Choroid plexus epithelial cell (primary cell): ENCODE data around the gene XKR7.

Source experiments
- DNase-seq: peaks from one replicate; pipeline ENCODE4 v3.0.0-alpha.2; 2010; ENCODE audit warnings: low read depth
- H3K4me3 ChIP-seq: 2 replicates; pipeline ENCODE4 v1.5.1; 2011; ENCODE audit warnings: low read depth, mild to moderate bottlenecking, control low read depth, low read length, moderate library complexity
- TF ChIP-seq, protein P1 (sequence below): conservative IDR thresholded peaks from 2 replicates; pipeline ENCODE4 v1.5.1; 2011; ENCODE audit warnings: low read depth, mild to moderate bottlenecking, control low read depth, inconsistent platforms, low read length, moderate library complexity

The XKR7 gene

DNA sequence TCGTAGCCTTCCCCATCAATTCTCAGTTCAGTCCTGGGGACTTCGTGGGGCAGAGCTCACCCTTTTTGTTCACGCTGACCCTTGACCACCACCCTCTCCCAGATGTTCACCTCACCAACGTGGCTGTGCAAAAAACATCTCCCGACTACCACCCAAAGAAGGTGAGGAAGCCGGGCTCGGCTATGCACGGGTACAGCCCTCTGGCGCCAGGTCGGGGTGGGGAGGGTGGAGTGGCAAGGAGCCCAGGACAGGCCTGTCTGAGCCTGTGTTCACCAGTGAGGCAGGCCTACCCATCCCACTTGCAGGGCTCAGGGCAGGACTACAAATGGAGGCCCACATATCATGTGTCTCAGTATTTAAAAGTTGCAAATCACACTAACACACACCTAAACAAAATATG is 34.3 kb upstream of the XKR7 start:
- no peak for DNase-seq
- TF ChIP-seq, protein P1, sequence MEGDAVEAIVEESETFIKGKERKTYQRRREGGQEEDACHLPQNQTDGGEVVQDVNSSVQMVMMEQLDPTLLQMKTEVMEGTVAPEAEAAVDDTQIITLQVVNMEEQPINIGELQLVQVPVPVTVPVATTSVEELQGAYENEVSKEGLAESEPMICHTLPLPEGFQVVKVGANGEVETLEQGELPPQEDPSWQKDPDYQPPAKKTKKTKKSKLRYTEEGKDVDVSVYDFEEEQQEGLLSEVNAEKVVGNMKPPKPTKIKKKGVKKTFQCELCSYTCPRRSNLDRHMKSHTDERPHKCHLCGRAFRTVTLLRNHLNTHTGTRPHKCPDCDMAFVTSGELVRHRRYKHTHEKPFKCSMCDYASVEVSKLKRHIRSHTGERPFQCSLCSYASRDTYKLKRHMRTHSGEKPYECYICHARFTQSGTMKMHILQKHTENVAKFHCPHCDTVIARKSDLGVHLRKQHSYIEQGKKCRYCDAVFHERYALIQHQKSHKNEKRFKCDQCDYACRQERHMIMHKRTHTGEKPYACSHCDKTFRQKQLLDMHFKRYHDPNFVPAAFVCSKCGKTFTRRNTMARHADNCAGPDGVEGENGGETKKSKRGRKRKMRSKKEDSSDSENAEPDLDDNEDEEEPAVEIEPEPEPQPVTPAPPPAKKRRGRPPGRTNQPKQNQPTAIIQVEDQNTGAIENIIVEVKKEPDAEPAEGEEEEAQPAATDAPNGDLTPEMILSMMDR, result no peak

DNA sequence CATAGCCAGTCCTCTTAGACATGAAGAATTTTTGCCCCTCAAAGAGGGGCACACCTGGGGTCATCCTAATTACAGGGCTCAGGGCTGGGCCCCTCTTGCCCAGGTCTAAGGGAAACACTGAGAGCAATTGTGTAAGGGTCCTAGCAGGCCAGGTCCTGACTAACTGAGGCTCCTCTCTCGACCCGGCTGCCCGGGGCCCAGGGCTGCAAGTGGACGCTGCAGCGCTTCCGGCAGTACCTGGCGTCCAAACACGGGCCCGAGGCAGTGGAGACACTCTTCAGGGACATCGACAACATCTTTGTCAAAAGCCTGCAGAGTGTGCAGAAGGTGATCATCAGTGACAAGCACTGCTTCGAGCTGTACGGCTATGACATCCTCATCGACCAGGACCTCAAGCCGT is 33.5 kb upstream of the XKR7 start:
- H3K4me3 ChIP-seq, result no peak overlapping the region
- TF ChIP-seq, protein P1, result no peak
- DNase-seq, result no peak

More for the DNA sequence above, 34.3 kb upstream of the XKR7 start:
- no peak overlapping the region for H3K4me3 ChIP-seq

DNA sequence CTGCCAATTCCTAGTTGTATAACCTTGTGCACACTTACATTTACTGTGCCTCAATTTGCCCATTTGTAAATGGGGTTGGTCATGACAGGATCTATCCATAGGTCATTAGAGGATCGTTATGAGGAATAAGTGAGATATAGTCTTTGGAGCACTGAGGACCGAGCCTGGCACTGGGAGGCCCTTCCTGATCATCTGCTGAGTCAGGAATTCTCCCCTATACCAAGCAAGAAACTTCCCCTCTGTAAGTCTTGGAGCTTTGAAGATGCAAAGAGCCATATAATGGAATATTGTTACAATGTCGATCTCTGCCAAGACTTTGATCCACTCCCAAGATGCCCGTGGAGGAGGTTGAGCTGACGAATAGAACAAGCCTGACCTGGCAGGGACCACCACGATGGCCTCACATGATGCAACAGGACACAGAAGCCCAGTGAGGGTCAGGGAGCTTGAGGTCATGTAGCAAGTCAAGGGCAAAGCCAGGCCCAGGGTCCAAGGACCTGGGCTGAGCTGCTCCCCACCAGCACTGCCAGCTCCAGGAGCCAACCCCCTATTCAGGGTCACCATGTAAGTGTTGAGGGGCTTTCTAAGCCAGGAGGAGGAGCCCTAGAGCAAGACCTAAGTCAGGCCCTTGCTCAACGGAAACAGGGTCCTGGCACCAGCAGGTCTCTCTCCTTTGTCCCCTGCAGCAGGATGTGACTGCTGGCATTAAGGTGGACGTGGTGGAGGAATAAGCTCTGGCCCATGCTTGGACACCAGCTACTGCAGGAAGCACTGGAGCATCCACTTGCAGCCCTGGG is 32.8 kb upstream of the XKR7 start:
- no peak overlapping the region for H3K4me3 ChIP-seq
- TF ChIP-seq, protein P1, result peak; percentile 20
- no peak for DNase-seq

DNA sequence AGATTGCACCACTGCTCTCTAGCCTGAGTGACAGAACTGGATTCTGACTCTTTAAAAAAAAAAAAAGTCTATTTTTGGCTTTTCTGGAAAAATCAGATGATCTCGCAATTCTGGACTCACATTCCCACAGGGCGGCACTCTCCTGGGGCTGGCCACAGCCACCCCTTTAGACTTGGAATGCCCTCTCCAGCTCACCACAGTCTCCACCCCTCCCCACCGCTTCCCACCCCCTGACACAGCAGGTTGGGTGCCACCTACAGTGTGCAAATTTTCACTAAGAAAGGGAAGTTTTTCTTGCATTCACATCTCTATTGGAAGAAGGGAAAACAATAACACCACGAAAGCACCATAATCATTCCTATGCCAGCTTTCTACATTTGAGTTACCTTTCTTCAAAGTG is 31.5 kb upstream of the XKR7 start:
- H3K4me3 ChIP-seq, result no peak overlapping the region
- DNase-seq, result no peak
- TF ChIP-seq, protein P1, result no peak

DNA sequence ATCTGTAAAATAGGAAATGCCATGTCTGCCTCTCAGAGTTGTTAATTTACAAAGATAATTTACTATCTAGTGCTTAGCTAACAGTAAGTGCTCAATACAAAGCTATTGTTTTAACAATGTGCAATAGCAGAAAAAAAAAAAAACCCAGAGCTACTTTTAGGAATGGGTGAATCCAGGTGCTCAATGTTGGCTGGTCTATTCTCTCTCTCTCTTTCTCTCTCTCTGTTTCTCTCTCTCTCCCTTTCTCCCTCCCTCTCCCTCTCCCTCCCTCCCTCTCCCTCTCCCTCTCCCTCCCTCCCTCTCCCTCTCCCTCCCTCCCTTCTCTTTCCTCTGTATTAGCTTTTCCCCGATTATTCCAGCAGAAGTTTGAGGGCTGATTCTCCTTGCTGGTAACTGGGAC is 30.1 kb upstream of the XKR7 start:
- no peak for DNase-seq
- H3K4me3 ChIP-seq, result no peak overlapping the region
- TF ChIP-seq, protein P1, result no peak

DNA sequence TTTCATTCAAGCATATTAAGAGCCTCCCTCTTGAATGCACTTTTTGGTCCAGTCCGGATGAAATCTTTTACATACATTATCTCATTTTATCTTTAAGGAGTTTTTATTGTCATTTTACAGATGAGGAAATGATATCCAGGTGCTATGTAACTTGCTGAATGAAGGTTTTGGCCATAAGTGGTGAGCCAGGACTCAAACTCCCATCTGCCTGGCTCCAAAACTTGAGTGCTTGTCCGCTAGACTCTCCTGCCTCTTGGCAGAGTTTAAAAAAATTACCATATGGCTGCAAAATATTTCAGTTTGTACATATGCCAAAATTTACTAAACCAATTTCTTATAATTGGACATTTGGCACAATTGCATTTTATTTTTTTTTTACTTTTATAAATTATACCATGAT is 28.3 kb upstream of the XKR7 start:
- H3K4me3 ChIP-seq, result no peak overlapping the region
- DNase-seq, result no peak
- TF ChIP-seq, protein P1, result no peak

DNA sequence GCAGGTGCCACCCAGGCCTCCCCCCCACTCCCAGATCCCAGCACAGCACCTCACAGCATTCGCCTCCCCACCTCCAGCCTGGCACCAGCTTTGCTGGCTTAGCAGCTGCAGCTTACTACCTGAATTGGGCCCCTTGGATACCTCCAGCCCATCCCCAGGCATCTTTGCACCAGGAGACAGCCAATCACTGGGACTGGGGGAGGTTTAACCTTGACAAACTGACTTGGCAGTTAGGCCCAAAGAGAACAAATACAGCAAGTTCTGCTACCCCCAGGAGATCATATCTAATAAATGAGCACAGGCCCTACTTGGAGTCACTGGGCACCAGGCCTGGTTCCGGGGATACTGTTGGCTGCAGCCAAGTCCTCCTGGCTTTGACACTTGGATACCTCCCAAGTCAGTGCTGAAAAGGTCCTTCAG is 24.9 kb upstream of the XKR7 start:
- H3K4me3 ChIP-seq, result no peak overlapping the region
- TF ChIP-seq, protein P1, result no peak
- no peak for DNase-seq
